Measurements from ENCODE around the gene EXOC6B.

EXOC6B gene

DNA sequence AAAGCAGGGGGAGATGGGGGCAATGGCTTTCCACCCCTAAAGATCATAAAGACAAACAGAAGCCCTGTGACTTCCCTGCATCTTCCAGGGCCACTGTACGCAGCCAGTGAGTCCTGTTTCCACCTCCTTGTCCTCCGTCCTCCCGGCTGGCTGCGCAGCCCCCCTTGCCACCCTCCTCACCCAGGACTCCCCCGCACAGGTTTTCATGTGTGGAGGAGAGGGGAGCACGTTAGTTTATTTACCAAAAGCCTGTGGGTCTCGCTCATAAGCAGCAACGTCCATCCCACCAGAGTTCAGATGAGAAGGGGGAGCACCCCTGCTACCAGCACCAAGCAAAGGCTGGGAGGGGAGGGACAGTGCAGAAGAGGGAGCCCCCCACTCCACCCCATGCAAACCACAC is 689.9 kb downstream of the EXOC6B start:
- peak overlapping the region; percentile 53 for H3K9ac ChIP-seq (ENCODE audit: low read depth, low read length, poor library complexity)
- peaks cover 10 to 29% of the 10 kb centered on the region in 2 donors for H3K4me1 ChIP-seq (ENCODE audit: control insufficient read depth in 2 of 2, insufficient read depth in 1 of 2, low read depth in 1 of 2, low read length in 2 of 2)
- no peak overlapping the region for H3K4me3 ChIP-seq (ENCODE audit: low read length in 2 of 2)
- no peak overlapping the region for H3K23ac ChIP-seq (ENCODE audit: low read depth, low read length, poor library complexity)
- peak overlapping the region; percentile 65 for H2AFZ ChIP-seq (ENCODE audit: low read length)
- peak overlapping the region; percentile 51 for H3K27ac ChIP-seq (replicated peaks; ENCODE audit: low read length)
- H3K9me3 ChIP-seq (replicated peaks in 1 of 2; ENCODE audit: control insufficient read depth in 2 of 2, insufficient read depth in 1 of 2, low read depth in 1 of 2, low read length in 2 of 2) = no peaks in the 10 kb centered on the region
- no peak overlapping the region for H4K8ac ChIP-seq (ENCODE audit: low read depth, low read length)
- H3K27me3 ChIP-seq (ENCODE audit: control insufficient read depth in 3 of 3, insufficient read depth in 3 of 3, low read depth in 1 of 3, low read length in 3 of 3) = peaks cover 0 to 37% (median 0%) of the 10 kb centered on the region in 3 experiments
- peak overlapping the region; percentile 77 for H2BK120ac ChIP-seq (ENCODE audit: low read depth, low read length)
- no CpG with 5 or more reads among the region's 8 CpGs for WGBS, 2 donors (ENCODE audit: extremely low coverage in 2 of 2, insufficient read length in 2 of 2, insufficient replicate concordance in 1 of 2)
- no peak overlapping the region for H3K4me2 ChIP-seq (ENCODE audit: insufficient read depth, low read length, poor library complexity, severe bottlenecking)
- no peak overlapping the region for H2AK5ac ChIP-seq (ENCODE audit: low read depth, low read length)
- H2BK12ac ChIP-seq (ENCODE audit: low read length) = peak overlapping the region; percentile 76
- H3K36me3 ChIP-seq (replicated peaks in 1 of 2; ENCODE audit: control insufficient read depth in 2 of 2, insufficient read depth in 2 of 2, low read length in 2 of 2) = no peaks in the 10 kb centered on the region
- no peaks in the 10 kb centered on the region for H3K79me1 ChIP-seq (ENCODE audit: low read depth, low read length)
- no peak overlapping the region for H4K91ac ChIP-seq (ENCODE audit: low read depth, low read length, poor library complexity)
- peak overlapping the region; percentile 75 for H2BK15ac ChIP-seq (ENCODE audit: low read length)
- no peak for DNase-seq (ENCODE audit: low spot score)
- H3K18ac ChIP-seq (ENCODE audit: low read length) = peak overlapping the region; percentile 91
- no peak overlapping the region for H3K14ac ChIP-seq (ENCODE audit: low read length)
- H3K4ac ChIP-seq (ENCODE audit: low read length) = no peak overlapping the region
- H2BK5ac ChIP-seq (ENCODE audit: low read length) = peak overlapping the region; percentile 31

DNA sequence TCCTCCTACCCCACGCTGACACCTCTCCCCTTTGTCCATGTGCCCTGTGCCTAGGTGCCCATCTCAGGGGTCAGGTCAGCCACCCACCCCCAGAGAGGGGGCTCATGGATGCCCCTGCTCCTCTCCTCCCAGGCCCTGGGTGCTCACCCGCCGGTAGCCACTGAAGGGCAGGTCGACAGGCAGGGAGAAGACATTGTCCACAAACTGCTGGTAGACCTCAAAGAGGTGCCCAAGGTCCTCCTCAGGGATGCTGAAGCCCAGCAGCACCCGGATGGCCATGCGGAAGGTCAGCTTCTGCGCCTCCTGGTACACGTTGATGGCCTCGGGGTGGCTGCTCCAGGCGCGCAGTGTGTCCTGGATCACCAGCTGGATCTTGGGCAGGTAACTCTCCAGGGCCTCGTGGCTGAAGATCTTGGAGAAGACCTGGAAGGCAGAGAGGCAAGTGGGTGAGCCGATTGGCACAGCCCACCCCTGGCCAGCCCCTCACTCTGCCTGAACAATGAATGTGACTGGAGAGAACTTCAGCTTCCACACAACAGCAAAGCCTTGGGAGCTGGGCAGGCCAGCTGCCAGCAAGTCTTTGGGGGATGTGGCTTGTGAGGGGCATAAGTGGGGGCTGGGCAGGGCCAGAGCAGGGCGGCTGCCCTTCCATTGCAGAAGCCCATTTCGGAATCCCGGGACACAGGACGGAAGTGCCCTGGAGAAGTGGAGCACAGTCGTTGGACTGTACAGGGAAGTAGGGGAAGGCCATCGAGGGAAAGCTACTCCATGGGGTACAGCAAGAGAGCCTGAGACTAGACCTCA is 690.6 kb downstream of the EXOC6B start:
- Histone ChIP-seq H3K14ac (ENCODE audit: low read length) (no peak overlapping the region), H3K79me1 (ENCODE audit: low read depth, low read length) (no peaks in the 10 kb centered on the region), H3K36me3 (replicated peaks in 1 of 2; ENCODE audit: control insufficient read depth in 2 of 2, insufficient read depth in 2 of 2, low read length in 2 of 2) (no peaks in the 10 kb centered on the region), H4K8ac (ENCODE audit: low read depth, low read length) (no peak overlapping the region), H2AK5ac (ENCODE audit: low read depth, low read length) (peak overlapping the region; percentile 76), H3K4me1 (ENCODE audit: control insufficient read depth in 2 of 2, insufficient read depth in 1 of 2, low read depth in 1 of 2, low read length in 2 of 2) (peaks cover 10 to 35% of the 10 kb centered on the region in 2 donors), H2AFZ (ENCODE audit: low read length) (no peak overlapping the region), H2BK5ac (ENCODE audit: low read length) (peak overlapping the region; percentile 49), H3K27ac (replicated peaks; ENCODE audit: low read length) (no peak overlapping the region), H3K27me3 (ENCODE audit: control insufficient read depth in 3 of 3, insufficient read depth in 3 of 3, low read depth in 1 of 3, low read length in 3 of 3) (peaks cover 0 to 37% (median 0%) of the 10 kb centered on the region in 3 experiments), H2BK12ac (ENCODE audit: low read length) (peak overlapping the region; percentile 95), H3K9ac (ENCODE audit: low read depth, low read length, poor library complexity) (peak overlapping the region; percentile 51), H3K4me2 (ENCODE audit: insufficient read depth, low read length, poor library complexity, severe bottlenecking) (no peak overlapping the region), H2BK120ac (ENCODE audit: low read depth, low read length) (peak overlapping the region; percentile 48), H3K9me3 (replicated peaks in 1 of 2; ENCODE audit: control insufficient read depth in 2 of 2, insufficient read depth in 1 of 2, low read depth in 1 of 2, low read length in 2 of 2) (no peaks in the 10 kb centered on the region), H3K4ac (ENCODE audit: low read length) (no peak overlapping the region), H3K4me3 (ENCODE audit: low read length in 2 of 2) (no peak overlapping the region), H3K18ac (ENCODE audit: low read length) (peak overlapping the region; percentile 81), H4K91ac (ENCODE audit: low read depth, low read length, poor library complexity) (no peak overlapping the region), H3K23ac (ENCODE audit: low read depth, low read length, poor library complexity) (no peak overlapping the region), H2BK15ac (ENCODE audit: low read length) (peak overlapping the region; percentile 92)
- no CpG with 5 or more reads among the region's 19 CpGs for WGBS, 2 donors (ENCODE audit: extremely low coverage in 2 of 2, insufficient read length in 2 of 2, insufficient replicate concordance in 1 of 2)
- DNase-seq (ENCODE audit: low spot score) = no peak

DNA sequence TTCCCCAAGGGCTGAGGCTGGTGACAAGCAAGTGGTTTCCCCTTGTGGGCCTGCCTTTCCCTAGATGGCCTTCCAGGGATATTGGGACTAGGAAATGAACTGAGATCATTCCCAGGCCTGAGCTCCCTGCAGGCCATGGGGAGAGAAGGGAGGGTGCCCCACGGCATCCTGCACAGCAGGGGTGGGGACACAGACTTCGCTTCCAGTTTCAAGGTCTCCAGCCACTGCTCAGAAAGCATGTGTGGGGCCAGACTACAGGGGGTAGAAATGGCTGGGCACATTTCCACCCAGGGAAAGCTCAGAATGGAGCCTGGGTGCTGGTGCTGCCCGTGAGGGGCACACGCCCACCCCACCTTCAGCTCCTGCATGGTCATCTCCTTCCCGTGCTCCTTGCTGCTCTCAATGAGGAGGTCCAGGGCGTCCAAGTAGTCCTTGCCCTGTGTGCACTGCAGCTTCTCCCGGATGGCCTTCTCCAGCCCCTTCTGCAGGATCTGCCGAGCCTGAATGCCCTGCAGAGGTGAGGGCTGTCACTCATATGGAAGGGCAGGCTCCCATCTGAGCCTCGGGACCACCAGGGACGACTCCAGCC is 691.3 kb downstream of the EXOC6B start:
- H3K27ac ChIP-seq (replicated peaks; ENCODE audit: low read length) = no peak overlapping the region
- H3K4me3 ChIP-seq (ENCODE audit: low read length in 2 of 2) = no peak overlapping the region
- H2BK15ac ChIP-seq (ENCODE audit: low read length) = peak overlapping the region; percentile 92
- H3K4me1 ChIP-seq (ENCODE audit: control insufficient read depth in 2 of 2, insufficient read depth in 1 of 2, low read depth in 1 of 2, low read length in 2 of 2) = peaks cover 10 to 39% of the 10 kb centered on the region in 2 donors
- no peak overlapping the region for H3K9ac ChIP-seq (ENCODE audit: low read depth, low read length, poor library complexity)
- peak overlapping the region; percentile 48 for H2BK120ac ChIP-seq (ENCODE audit: low read depth, low read length)
- H4K91ac ChIP-seq (ENCODE audit: low read depth, low read length, poor library complexity) = no peak overlapping the region
- H3K4me2 ChIP-seq (ENCODE audit: insufficient read depth, low read length, poor library complexity, severe bottlenecking) = no peak overlapping the region
- H3K14ac ChIP-seq (ENCODE audit: low read length) = no peak overlapping the region
- peaks cover 0 to 37% (median 0%) of the 10 kb centered on the region in 3 experiments for H3K27me3 ChIP-seq (ENCODE audit: control insufficient read depth in 3 of 3, insufficient read depth in 3 of 3, low read depth in 1 of 3, low read length in 3 of 3)
- peak overlapping the region; percentile 95 for H2BK12ac ChIP-seq (ENCODE audit: low read length)
- whole genome bisulfite sequencing, 2 donors (ENCODE audit: extremely low coverage in 2 of 2, insufficient read length in 2 of 2, insufficient replicate concordance in 1 of 2) = no CpG with 5 or more reads among the region's 10 CpGs
- no peak for DNase-seq (ENCODE audit: low spot score)
- H3K18ac ChIP-seq (ENCODE audit: low read length) = peak overlapping the region; percentile 68
- no peaks in the 10 kb centered on the region for H3K9me3 ChIP-seq (replicated peaks in 1 of 2; ENCODE audit: control insufficient read depth in 2 of 2, insufficient read depth in 1 of 2, low read depth in 1 of 2, low read length in 2 of 2)
- no peak overlapping the region for H3K4ac ChIP-seq (ENCODE audit: low read length)
- no peak overlapping the region for H2BK5ac ChIP-seq (ENCODE audit: low read length)
- no peaks in the 10 kb centered on the region for H3K79me1 ChIP-seq (ENCODE audit: low read depth, low read length)
- H3K23ac ChIP-seq (ENCODE audit: low read depth, low read length, poor library complexity) = no peak overlapping the region
- no peak overlapping the region for H4K8ac ChIP-seq (ENCODE audit: low read depth, low read length)
- no peak overlapping the region for H2AFZ ChIP-seq (ENCODE audit: low read length)
- peak overlapping the region; percentile 76 for H2AK5ac ChIP-seq (ENCODE audit: low read depth, low read length)
- H3K36me3 ChIP-seq (replicated peaks in 1 of 2; ENCODE audit: control insufficient read depth in 2 of 2, insufficient read depth in 2 of 2, low read length in 2 of 2) = no peaks in the 10 kb centered on the region

DNA sequence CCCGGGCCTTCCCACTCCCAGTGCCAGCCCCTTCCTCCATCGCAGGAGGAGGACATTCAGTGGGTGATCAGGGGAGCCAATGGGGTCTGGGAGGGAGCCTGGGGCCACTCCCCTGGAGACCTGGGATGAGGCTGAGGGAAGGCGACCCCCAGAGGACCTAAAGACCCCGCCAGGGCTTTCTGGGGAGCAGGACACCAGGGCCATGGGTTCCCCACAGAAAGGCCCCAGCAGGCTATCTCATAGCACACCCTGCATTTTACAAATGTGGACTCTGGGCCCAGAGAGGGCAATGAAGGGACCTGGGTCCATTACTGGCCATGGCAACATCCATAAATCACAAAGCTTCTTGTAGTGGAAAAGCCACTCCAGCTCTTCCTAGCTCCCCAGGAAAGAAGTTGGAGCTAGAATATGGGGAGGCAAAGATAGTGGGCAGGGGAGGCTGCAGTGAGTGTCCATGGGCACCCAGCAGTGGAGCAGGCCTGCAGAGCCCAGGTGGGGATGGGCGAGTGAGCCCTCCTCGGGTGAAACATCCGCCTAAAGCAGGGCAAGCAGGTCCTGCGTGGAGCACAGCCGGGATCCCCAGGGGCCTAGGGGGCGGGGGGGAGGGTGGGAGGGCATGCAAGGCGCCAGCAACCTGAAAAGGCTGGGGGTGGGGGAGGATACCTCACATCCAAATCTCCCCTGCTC is 692.0 kb downstream of the EXOC6B start:
- Histone ChIP-seq H3K79me1 (ENCODE audit: low read depth, low read length) (no peaks in the 10 kb centered on the region), H3K27me3 (ENCODE audit: control insufficient read depth in 3 of 3, insufficient read depth in 3 of 3, low read depth in 1 of 3, low read length in 3 of 3) (peaks cover 0 to 32% (median 0%) of the 10 kb centered on the region in 3 experiments), H3K36me3 (replicated peaks in 1 of 2; ENCODE audit: control insufficient read depth in 2 of 2, insufficient read depth in 2 of 2, low read length in 2 of 2) (no peaks in the 10 kb centered on the region), H3K9me3 (replicated peaks in 1 of 2; ENCODE audit: control insufficient read depth in 2 of 2, insufficient read depth in 1 of 2, low read depth in 1 of 2, low read length in 2 of 2) (no peaks in the 10 kb centered on the region), H3K23ac (ENCODE audit: low read depth, low read length, poor library complexity) (peak overlapping the region; percentile 14), H3K14ac (ENCODE audit: low read length) (no peak overlapping the region), H2AK5ac (ENCODE audit: low read depth, low read length) (peak overlapping the region; percentile 83), H3K27ac (replicated peaks; ENCODE audit: low read length) (no peak overlapping the region), H2BK12ac (ENCODE audit: low read length) (no peak overlapping the region), H3K9ac (ENCODE audit: low read depth, low read length, poor library complexity) (no peak overlapping the region), H2BK120ac (ENCODE audit: low read depth, low read length) (no peak overlapping the region), H3K4me1 (ENCODE audit: control insufficient read depth in 2 of 2, insufficient read depth in 1 of 2, low read depth in 1 of 2, low read length in 2 of 2) (peaks cover 10 to 39% of the 10 kb centered on the region in 2 donors), H3K4ac (ENCODE audit: low read length) (no peak overlapping the region), H4K91ac (ENCODE audit: low read depth, low read length, poor library complexity) (no peak overlapping the region), H3K4me3 (ENCODE audit: low read length in 2 of 2) (no peak overlapping the region), H4K8ac (ENCODE audit: low read depth, low read length) (no peak overlapping the region), H2AFZ (ENCODE audit: low read length) (no peak overlapping the region), H3K18ac (ENCODE audit: low read length) (peak overlapping the region; percentile 61), H3K4me2 (ENCODE audit: insufficient read depth, low read length, poor library complexity, severe bottlenecking) (no peak overlapping the region), H2BK5ac (ENCODE audit: low read length) (no peak overlapping the region), H2BK15ac (ENCODE audit: low read length) (peak overlapping the region; percentile 86)
- no peak for DNase-seq (ENCODE audit: low spot score)
- no CpG with 5 or more reads among the region's 11 CpGs for WGBS, 2 donors (ENCODE audit: extremely low coverage in 2 of 2, insufficient read length in 2 of 2, insufficient replicate concordance in 1 of 2)

All from neuronal stem cell (in vitro differentiated cells).